GM21381 (cell line): ENCODE measurements around the gene OLAH.

Source experiments
- ATAC-seq: cut with Tn5 transposase; IDR thresholded peaks from one replicate; pipeline ENCODE4 v1.9.1; 2021; ENCODE audit warnings: mild to moderate bottlenecking, moderate library complexity; ENCODE audit not compliant: unreplicated experiment

The OLAH gene

GRCh38 chr10:15068802-15069201, 25.1 kb downstream of the OLAH start:
- ATAC-seq, result no peak

- no peak for ATAC-seq
These were observed 25.5 kb downstream of the OLAH start for GRCh38 chr10:15069230-15069629.

- ATAC-seq, result no peak
These were observed 28.6 kb downstream of the OLAH start for GRCh38 chr10:15072358-15072757.

GRCh38 chr10:15075421-15075820, 31.7 kb downstream of the OLAH start:
- no peak for ATAC-seq

GRCh38 chr10:15083674-15084501, 40.1 kb downstream of the OLAH start:
- ATAC-seq, result no peak

- no peak for ATAC-seq
These were observed 40.8 kb downstream of the OLAH start for GRCh38 chr10:15084502-15084922.

GRCh38 chr10:15088428-15089261, 44.9 kb downstream of the OLAH start, which contains the start of gene ACBD7:
TSS of gene ACBD7 (minus strand) at chr10:15088776. CDS start at chr10:15088728, 48 bp downstream.
- ATAC-seq, result peak; percentile 100

GRCh38 chr10:15091418-15091817, 47.7 kb downstream of the OLAH start:
- ATAC-seq, result no peak

GRCh38 chr10:15092855-15093408, 49.2 kb downstream of the OLAH start:
- no peak for ATAC-seq

GRCh38 chr10:15096661-15097010, 52.9 kb downstream of the OLAH start:
- ATAC-seq, result peak; percentile 16

- peak; percentile 84 for ATAC-seq
These were observed 53.5 kb downstream of the OLAH start, which contains the start of gene RPP38 for GRCh38 chr10:15097011-15097812. TSS of gene RPP38 (plus strand) at chr10:15097355. CDS start at chr10:15103315, 5,960 bp downstream.

- ATAC-seq, result no peak
These were observed 56.1 kb downstream of the OLAH start for GRCh38 chr10:15099886-15100285.

- no peak for ATAC-seq
These were observed 59.8 kb downstream of the OLAH start for GRCh38 chr10:15103513-15103912.

- peak; percentile 81 for ATAC-seq
These were observed 62.7 kb downstream of the OLAH start for GRCh38 chr10:15106352-15107013.

GRCh38 chr10:15112657-15113056, 68.9 kb downstream of the OLAH start:
- no peak for ATAC-seq

GRCh38 chr10:15113766-15114165, 70.0 kb downstream of the OLAH start:
- ATAC-seq, result no peak

GRCh38 chr10:15116225-15116624, 72.5 kb downstream of the OLAH start:
- ATAC-seq, result no peak

- no peak for ATAC-seq
These were observed 74.9 kb downstream of the OLAH start for GRCh38 chr10:15118615-15119014.

GRCh38 chr10:15120523-15120922, 76.8 kb downstream of the OLAH start:
- ATAC-seq, result no peak

GRCh38 chr10:15121707-15122106, 78.0 kb downstream of the OLAH start:
- no peak for ATAC-seq
